ENCODE measurements around the gene ARL1. TPM values are rescaled to one million over a fixed set of nuclear protein-coding genes. Genes with fewer than 3 reads are reported as not detected.

The ARL1 gene
- total RNA-seq = 52.4 and 55.5 TPM in 2 replicates

GRCh38 chr12:101407436-101408345, at the start of gene ARL1:
ARL1 (minus strand) TSS chr12:101407772; CDS start chr12:101407645, 127 bp downstream.

Other genes with a start within 250 kb of the ARL1 start
- not detected in 2 replicates for gene SLC5A8, start 197.5 kb downstream of the ARL1 start, total RNA-seq
- gene UTP20, start 127.7 kb downstream of the ARL1 start, total RNA-seq = 7.7 and 8.2 TPM in 2 replicates
- not detected in 2 replicates for gene SPIC, start 67.6 kb upstream of the ARL1 start, total RNA-seq
- gene MYBPC1, start 187.2 kb upstream of the ARL1 start, total RNA-seq = 0.09 TPM in 1 of 2 replicates, not detected in the other